Epidermal melanocyte (primary cell): ENCODE data around the gene BBX.

ENCODE experiments used
- DNase-seq: peaks from one replicate; pipeline ENCODE4 v3.0.0; 2011; ENCODE audit warnings: low spot score; ENCODE audit not compliant: insufficient read length

The BBX gene

DNA sequence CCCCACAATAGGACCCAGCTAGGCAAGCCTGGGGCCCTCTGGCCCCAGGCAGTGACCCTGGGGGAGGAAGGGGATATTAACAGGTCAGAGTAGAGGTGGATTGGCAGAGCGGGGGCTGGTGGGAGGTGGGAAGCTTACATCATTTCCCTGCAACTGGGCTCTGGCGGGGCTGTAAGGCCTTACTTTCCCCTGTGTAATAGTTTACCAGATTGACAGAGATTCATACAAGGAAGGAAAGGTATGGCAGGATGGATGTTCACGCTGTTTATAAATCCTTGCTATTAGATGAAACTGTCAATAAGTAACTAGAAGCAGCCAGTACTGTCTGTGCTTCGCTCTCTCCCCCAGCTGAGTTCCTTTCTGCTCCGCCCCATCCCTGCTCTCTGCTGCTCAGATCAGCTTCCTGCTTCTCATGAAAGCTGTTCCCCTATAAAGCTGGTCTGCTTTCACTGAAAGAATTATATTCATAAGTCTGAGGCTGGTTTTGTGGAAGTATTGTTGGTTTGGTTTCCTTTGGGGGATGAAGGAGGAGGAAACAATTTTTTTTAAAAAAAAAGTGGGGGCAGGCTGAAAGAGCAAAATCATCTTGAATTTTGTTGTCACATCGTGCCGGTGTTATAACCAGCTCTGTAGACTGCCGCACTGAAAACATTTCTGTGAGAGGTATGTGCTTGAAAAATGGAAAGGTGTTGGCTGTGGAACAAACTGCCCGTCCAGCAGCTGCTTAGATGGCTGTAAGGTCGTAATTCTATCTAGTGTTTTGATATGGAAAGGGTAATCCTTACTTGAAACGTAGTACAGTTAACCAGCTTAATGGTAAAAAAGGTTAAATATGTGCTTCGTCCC, 76.4 kb downstream of the BBX start:
- DNase-seq: no peak

DNA sequence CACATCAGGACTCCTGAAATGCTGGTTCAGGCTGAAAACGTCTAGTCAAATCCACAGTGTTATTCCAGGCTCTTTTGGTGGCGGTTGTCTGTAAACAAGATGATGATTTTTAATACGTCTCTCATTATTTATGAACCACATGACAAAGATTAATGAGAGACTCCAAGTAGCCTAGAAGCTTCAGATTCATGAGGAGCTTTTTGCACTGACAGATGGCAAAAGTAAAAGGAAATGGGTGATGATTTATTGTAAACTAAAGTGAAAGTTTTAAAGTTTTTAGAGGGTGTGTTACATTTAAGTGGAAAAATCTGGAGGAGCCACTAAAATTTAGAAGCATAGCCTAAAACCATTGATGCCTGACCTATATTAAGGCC, 77.0 kb downstream of the BBX start:
- DNase-seq: no peak

DNA sequence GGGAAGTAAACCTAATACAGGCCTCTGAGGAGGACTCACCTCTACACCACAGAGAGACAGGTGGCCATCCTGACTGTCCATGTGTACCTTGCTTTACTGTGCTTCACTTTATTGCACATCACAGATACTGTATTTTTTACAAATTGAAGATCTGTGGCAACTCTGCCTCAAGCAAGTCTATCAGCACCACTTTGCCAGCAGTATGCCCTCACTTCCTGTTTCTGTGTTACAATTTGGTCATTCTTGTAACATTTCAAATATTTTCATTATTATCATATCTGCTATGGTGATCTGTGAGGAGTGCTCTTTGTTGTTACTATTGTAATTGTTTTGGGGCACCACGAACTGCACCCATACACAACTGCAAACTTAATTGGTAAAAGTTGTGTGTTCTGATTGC, 78.0 kb downstream of the BBX start:
- no peak for DNase-seq

DNA sequence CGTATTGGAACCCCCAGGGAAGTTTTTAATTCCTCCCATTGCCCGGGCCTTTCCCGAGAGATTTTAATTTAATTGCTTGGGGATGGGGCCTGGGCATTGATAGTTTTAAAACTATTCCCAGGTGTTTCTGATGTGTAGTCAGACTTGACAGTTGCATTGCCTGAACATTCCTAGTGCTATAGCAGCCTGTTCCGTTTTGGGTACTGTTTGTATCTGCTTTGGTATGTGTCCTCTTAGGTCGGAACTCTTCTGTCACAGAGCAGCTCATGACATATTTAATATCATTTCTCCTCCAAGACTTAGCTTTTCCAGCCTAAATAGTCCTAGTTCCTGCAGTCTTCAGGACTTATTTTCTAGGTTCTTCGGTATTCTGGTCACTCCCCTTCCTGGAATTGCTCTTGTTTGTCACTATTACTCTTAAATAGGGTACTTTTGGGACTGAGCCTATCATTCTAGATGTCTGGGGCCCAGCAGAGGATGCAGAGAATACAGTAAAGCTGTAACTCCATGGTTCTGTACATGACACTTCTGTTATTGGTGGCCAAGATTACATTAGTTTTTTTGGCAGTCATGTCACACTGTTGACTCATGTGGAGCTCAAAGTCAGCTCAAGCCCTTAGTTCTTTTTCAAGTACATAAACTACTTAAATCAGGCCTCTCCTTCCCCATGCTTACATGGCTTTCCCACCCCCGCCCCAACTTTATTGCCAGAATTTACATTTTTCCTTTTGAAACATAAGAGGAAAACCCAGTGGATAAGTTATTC, 81.5 kb downstream of the BBX start:
- no peak for DNase-seq

DNA sequence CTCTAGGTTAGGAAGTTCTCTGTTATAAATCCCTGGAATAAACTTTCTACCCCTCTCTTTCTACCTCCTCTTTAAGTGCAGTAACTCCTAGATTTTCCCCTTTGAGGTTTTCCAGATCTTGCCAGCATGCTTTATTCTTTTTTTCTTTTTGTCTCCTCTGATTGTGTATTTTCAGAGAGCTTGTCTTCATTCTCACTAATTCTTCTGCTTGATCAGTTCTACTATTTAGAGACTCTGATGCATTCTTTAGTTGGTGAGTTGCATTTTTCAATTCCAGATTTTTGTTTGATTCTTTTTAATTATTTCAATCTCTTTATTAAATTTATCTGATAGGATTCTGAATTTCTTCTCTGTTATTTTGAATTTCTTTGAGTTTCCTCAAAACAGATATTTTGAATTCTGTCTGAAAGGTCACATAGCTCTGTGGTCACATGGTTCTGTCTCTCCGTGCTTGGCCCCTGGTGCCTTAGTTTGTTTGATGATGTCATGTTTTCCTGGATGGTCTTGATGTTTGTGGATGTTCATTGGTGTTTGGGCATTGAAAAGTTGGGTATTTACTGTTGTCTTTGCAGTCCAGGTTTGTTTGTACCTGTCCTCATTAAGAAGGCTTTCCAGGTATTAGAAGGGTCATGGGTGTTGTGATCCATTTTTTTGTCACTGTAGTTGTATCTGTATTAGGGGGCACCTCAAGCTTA, 89.2 kb downstream of the BBX start:
- no peak for DNase-seq

DNA sequence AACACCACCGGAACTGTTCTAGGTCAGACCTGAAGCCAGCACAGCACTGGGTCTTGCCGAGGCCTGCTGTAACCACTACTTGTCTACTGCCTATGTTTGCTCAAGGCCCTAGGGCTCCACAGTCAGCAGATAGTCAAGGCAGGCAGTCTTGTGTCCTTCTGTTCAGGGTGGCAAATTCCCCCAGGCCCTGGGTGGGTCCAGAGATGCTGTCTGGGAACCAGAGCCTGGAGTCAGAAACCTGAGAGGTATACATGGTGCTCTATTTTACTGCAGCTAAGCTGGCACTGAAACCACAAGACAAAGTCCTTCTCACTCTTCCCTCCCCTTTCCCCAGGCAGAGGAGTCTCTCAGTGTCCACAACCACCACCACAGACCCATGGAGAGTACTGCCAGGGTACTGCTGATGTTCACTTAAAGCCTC, 89.9 kb downstream of the BBX start:
- DNase-seq: no peak

DNA sequence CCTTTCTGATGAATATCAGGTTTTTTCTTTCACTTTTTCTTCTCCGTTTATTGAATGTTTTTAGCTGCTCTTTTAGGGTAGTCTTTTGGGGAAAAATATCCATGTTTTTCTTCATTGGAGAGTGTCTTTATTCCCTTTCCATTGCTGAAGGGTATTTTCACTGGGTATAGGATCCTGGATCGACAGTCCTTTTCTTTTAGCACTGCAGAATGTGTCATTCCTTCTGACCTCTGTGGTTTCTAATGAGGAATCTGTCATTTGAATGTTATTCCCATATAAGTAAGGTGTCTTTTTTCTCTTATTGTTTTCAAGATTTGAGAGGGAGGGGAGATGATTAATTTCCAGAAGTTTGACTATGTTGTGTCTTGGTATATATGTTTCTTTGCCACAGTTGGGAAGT, 96.8 kb downstream of the BBX start:
- no peak for DNase-seq

DNA sequence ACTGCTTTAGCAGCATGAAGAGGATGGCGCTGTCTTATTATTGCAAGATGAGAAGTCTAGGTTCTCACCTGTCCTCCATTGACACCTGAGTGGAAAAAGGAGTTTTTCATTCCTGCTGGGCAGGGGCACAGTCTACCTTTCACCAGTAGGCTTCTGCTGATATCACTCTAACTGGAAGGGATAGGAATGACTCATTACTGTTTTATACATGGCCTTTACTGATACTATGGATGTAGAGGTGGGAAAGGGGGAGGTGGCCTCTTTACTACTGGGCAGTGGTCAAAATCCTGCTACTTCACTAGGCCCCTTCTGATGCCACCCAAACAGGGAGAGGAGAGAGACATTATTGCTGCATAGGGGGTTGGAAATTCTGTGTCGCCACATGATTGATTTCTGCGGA, 97.8 kb downstream of the BBX start:
- no peak for DNase-seq

DNA sequence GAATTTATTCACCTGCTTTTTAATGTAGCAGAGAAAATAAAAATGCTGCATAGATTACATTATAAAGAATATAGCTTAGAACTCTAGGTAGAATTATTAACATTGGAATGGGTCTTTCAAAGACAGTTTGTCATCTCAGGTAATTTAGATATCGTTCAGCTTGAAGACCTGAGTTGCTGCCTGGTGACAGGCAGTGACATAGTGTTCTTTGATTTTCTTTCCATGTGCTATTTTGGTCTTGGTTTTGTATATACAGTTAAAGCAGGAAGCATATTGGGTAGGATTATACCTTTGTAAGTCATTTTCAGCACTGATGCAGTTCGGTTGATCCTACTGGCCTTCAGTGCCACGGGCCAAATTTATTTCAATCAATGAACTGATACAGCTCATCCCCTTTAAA, 98.7 kb downstream of the BBX start:
- no peak for DNase-seq

DNA sequence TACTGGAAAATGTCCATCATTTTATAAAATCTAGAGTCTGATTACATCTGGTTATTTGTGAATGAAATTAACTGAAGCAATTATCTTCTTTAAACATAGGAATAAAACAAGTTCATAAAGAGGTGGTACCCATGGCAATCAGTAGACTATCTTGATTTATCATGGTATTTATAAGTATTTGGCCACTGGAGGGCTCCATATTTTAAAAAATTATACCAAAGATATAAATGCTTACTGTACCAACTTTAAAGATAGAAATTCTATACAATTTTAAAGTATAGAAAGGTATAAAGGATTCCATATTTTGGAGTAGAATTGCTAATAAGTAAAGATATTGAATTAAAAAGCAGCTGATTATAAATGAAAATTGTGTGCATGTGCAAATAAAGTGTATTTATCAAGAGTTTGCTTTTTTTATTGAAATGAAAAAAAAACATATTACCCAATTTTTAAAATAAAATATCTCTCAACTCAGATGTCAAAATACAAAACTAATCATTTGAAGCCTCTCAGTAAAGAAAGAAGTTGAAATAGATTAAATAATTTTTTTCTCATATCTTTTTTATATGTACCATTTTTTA, 105.3 kb downstream of the BBX start:
- no peak for DNase-seq

DNA sequence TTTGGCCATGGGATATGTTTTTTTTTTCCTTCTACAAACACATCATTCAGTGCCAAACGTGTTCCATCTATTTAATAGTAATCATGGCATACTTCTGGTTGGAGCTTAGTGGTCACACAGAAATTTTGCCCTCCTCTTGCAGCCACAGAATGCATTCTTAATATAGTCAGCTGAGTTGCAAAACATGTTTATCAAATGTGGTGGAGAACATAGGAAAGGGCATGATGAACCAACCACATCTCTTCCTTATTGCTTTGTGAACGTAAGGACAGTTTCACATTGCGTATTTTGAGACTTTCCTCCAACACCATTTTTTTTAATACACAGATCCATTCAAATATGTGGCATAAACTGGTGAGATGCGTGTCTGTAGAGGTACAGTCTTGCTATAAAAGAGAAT, 106.8 kb downstream of the BBX start:
- no peak for DNase-seq

DNA sequence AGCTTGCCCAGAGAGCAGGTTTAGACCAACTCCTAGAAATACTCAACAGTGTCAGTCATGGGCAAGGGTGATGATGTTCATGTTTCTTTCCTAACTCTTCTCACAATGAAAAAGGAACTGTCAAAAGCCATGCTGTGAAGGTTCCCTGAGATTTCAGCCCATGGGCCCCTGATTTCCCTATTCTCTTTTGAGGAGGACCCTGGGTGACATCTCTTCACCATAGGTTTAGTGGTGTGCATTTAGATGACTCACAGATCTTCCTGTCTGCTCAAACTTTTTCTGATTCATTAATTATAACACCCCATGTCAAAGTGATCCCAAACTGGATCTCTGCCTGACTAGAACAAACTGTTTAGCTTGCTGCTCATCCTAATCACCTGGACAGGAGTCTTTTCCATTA, 108.0 kb downstream of the BBX start:
- DNase-seq: no peak

DNA sequence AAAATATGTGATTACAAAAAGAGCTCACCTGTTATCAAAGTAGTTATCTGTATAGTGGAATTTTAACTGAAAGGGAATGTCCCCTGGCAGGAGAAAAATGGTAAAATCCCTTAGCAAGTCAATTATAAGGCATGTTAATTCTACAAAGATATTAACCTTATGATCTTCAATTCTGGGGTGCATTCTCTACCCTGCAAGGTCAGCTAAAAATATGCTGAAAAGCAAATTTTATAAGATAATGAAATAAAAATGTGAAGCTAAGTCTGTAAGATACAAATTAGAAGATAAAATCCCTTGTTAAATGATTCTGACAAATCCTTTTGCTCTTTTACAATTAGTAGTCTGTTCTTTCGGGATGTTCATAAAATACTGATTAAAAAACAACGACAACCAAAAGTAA, 109.8 kb downstream of the BBX start:
- DNase-seq: no peak

DNA sequence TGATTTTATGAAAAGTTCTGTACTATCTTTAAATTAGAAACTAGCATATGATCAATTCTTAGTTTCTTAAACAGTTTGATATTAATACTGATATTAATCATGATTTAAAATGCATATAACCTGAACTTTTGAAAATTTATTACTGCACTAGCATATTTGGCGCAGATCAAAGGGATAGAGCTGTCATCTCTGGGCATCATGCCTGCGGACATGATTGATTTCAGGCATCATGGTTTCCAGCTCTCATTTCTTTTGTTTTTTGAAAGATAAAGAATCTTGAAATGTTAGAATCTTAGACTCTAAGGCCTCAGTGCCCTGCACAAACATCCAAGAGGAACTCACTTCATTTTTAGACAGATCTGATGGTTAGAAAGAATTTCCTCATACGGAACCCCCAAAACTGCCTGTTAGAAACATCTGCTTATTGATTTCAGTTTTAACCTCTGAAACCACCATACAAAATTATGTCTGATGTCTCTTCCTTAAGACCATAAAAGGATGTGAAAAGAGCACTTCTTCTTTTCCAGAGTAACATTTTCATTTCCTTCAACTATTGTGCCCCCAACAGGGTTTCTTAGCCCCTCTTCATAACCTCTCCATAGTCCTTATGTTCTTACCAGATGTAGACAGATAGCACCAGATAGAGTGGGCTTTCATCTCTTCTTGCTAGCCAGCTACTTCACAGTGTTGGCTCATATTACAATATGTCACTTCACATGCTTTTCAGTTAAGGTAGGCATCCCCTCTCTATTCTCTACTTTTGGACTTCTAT, 110.8 kb downstream of the BBX start:
- no peak for DNase-seq

DNA sequence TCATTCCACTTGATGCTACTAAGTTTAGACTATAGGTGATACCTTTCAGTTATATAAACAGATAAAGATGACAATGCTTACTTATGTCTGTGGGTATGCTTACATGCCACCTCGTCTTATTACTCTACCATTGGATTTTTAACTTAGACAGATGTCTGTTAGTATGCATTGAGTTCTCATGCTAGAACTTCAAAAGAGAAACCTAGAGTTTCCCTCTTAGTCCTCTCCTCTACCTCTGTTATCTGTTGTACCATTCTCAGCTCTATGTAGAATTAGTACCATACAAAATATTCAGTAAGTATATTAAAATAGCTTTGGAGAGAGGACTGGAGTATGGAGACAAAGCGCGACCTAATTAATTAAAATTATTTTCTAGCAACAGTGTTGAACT, 111.3 kb downstream of the BBX start:
- DNase-seq: no peak

DNA sequence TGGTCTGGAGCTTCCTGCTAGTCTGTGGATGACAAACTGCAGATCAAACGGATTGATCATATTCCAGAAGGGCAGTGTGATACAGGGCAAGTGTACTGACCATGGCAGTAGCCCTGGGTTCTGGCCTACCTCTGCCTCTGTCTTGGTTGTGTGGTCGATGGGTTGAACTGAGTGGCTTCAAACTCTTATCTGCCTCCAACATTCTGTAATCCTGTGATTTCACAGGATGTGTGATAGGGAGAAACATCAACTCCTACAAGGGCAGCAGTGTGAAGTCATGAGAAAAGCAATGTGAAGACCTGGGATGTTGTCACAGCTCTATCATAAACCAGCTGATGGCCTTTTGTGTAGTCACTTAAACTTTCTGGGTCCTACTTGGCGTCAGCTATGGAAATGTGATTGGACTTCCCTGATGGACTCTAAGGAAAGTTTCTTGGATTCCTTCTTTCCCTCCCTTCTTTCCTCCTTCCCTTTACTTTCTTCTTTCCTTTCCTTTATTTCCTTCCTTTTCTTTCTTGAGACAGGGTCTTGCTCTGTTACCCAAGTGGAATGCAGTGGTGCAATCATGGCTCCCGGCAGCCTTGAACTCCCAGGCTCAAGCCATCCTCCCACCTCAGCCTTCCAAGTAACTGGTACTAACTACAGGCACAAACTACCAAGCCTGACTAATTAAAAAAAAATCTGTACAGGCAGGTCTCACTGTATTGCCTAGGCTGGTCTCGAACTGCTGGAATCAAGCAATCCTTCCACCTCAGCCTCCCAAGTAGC, 114.8 kb downstream of the BBX start:
- no peak for DNase-seq

DNA sequence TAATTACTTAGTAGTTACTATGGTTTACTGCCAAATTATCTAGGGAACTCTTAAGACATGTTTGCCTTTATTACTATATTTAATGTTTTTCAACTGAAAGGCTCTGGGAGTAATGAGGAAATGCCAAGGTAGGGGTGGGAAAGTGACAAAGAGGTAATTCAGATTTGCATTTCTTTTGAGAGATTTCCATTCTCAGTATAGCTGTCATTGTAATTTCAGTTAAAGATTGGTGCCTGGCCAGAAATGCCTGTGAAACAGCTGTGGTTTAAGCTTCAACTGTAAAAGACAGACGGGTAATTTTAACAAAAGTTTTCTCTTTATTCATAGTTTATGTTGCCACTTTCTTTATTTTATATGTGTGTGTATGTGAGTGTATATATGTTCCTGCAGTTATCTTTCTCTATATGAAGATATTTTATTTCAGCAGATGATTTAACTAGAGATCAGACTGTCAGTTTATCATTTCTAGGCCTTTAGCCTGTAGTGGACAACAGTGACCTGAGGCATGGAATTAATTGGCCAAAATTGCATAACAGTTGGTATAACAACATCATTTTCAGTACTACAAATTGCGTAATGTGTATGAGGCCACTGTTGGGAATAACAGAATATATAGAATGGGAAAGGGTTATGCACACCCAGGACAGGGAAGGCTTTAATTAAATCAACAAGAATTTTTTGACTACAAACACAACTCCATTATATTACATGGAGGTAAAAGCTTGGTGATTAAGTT, 119.0 kb downstream of the BBX start:
- no peak for DNase-seq

DNA sequence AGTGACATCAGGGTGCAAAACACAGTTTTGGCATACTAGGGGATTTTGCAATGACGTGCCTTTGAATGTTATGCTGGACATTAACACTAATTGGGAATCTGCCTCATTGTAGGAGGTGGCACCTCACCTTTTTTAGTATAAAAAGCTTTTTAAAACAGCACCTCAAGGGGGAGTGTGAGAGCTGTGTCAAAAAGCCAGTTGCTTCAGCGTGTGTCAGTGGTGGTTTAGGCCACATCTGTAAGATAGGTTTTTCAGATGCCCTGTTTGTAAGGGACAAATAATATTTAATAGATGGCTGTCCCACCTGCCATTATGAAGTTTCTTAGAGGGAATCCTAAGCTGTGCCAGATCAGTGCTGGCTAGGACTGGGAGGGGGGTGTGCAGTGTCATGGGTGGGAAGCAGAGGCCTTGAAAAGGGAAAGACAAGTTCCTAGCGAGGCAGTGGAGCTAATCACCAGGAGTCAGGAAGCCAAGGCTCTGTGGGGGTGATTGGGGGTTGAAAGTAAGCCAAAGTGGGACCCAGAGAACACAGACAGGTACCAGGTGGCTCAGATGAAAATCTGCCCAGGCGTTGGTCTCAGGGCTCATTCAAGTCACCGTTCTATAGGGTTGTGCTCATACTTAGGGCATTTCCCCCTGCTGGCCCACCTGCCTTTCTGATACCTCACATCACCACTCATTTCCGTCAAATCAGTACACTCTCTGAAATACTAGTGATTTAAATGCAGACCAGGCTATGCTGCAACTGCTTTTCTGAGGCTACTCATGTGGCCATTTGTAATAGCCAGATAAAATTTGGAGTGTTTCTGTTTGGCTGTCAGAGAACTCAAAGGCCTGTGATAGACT, 120.5 kb downstream of the BBX start:
- DNase-seq: no peak

DNA sequence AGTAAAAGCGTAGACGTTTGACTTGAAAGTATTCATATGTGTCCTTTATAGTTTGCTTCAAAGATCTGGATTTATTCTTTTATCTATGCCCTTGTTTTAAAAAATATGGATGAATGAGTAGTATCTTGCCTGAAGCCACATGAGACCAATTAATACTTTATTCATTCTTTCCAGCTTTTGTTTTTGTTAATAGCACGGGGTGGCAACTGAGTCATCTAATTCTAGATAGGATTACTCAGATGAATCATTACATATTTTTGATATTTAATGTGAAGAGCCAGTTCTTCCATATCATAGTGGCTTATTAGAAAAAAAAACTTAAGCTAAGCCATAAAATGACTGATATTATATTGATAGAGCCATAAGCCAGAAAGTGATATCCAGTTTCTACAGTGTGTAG, 121.9 kb downstream of the BBX start:
- DNase-seq: no peak
